Ectodermal cell (in vitro differentiated cells): ENCODE measurements around the gene CHRNA9.

Source experiments
- H3K27ac ChIP-seq: 2 replicates; pipeline ENCODE4 v1.7.0; 2013; ENCODE audit warnings: mild to moderate bottlenecking, low read depth, low read length; ENCODE audit not compliant: insufficient read depth, poor library complexity, severe bottlenecking
- H3K27me3 ChIP-seq: 2 replicates; pipeline ENCODE4 v1.7.0; 2013; ENCODE audit warnings: mild to moderate bottlenecking, low read length; ENCODE audit not compliant: insufficient read depth, control insufficient read depth, poor library complexity, severe bottlenecking
- H3K36me3 ChIP-seq: one replicate; pipeline ENCODE4 v1.7.0; 2013; ENCODE audit warnings: low read length; ENCODE audit not compliant: control insufficient read depth, insufficient read depth
- H3K4me1 ChIP-seq: one replicate; pipeline ENCODE4 v1.7.0; 2013; ENCODE audit warnings: low read length; ENCODE audit not compliant: control insufficient read depth, insufficient read depth
- H3K4me3 ChIP-seq: 2 replicates; pipeline ENCODE4 v1.7.0; 2013; ENCODE audit warnings: low read depth, low read length, control low read depth; ENCODE audit not compliant: insufficient read depth
- H3K9me3 ChIP-seq: 2 replicates; pipeline ENCODE4 v1.7.0; 2013; ENCODE audit warnings: mild to moderate bottlenecking, low read length, moderate library complexity; ENCODE audit not compliant: control insufficient read depth
- WGBS, 2 experiments: methylation state at CpG; one replicate each; pipeline ENCODE4 v1.1.7; 2013; ENCODE audit warnings: missing lambda C conversion rate in 2 of 2; 5-methylcytosine and 5-hydroxymethylcytosine counted together

Gene CHRNA9

GRCh38 chr4:40337051-40337450, 1.9 kb downstream of the CHRNA9 start:
- H3K27ac ChIP-seq: no peak overlapping the region
- WGBS, 2 experiments: 95 to 96% methylated on average over 8 to 9 of the region's 9 CpGs
- no peaks in the 10 kb centered on the region for H3K27me3 ChIP-seq
- no peaks in the 10 kb centered on the region for H3K9me3 ChIP-seq
- H3K4me3 ChIP-seq: no peak overlapping the region
- H3K36me3 ChIP-seq: no peaks in the 10 kb centered on the region
- peaks cover 12% of the 10 kb centered on the region for H3K4me1 ChIP-seq

- H3K4me3 ChIP-seq: no peak overlapping the region
- no peaks in the 10 kb centered on the region for H3K9me3 ChIP-seq
- WGBS, 2 experiments: 95 to 96% methylated on average over 2 of the region's 2 CpGs
- H3K36me3 ChIP-seq: no peaks in the 10 kb centered on the region
- no peaks in the 10 kb centered on the region for H3K27me3 ChIP-seq
- H3K27ac ChIP-seq: no peak overlapping the region
- H3K4me1 ChIP-seq: peaks cover 12% of the 10 kb centered on the region
Observed at GRCh38 chr4:40337523-40337922, 2.4 kb downstream of the CHRNA9 start.

GRCh38 chr4:40340030-40340429, 4.9 kb downstream of the CHRNA9 start:
- no peak overlapping the region for H3K27ac ChIP-seq
- peaks cover 5% of the 10 kb centered on the region for H3K4me1 ChIP-seq
- no peak overlapping the region for H3K4me3 ChIP-seq
- H3K27me3 ChIP-seq: no peaks in the 10 kb centered on the region
- no peaks in the 10 kb centered on the region for H3K36me3 ChIP-seq
- no peaks in the 10 kb centered on the region for H3K9me3 ChIP-seq

- H3K27me3 ChIP-seq: no peaks in the 10 kb centered on the region
- H3K27ac ChIP-seq: no peak overlapping the region
- no peaks in the 10 kb centered on the region for H3K36me3 ChIP-seq
- no peaks in the 10 kb centered on the region for H3K4me1 ChIP-seq
- no peak overlapping the region for H3K4me3 ChIP-seq
- WGBS, 2 experiments: 96% methylated on average over 2 of the region's 3 CpGs
- H3K9me3 ChIP-seq: no peaks in the 10 kb centered on the region
Observed at GRCh38 chr4:40347472-40347871, 12.3 kb downstream of the CHRNA9 start.

GRCh38 chr4:40348000-40348399, 12.9 kb downstream of the CHRNA9 start:
- no peaks in the 10 kb centered on the region for H3K36me3 ChIP-seq
- no peaks in the 10 kb centered on the region for H3K4me1 ChIP-seq
- no peaks in the 10 kb centered on the region for H3K9me3 ChIP-seq
- no peak overlapping the region for H3K27ac ChIP-seq
- H3K4me3 ChIP-seq: no peak overlapping the region
- no peaks in the 10 kb centered on the region for H3K27me3 ChIP-seq
- 93 to 96% methylated on average over 1 of the region's 2 CpGs for WGBS, 2 experiments

- Histone ChIP-seq H3K9me3 (no peaks in the 10 kb centered on the region), H3K4me3 (no peak overlapping the region), H3K36me3 (no peaks in the 10 kb centered on the region), H3K27ac (no peak overlapping the region), H3K4me1 (no peaks in the 10 kb centered on the region), H3K27me3 (no peaks in the 10 kb centered on the region)
- WGBS, 2 experiments: 93 to 98% methylated on average over 5 of the region's 5 CpGs
Observed at GRCh38 chr4:40349561-40350198, 14.5 kb downstream of the CHRNA9 start.

- Histone ChIP-seq H3K4me3 (no peak overlapping the region), H3K9me3 (no peaks in the 10 kb centered on the region), H3K27me3 (no peaks in the 10 kb centered on the region), H3K36me3 (no peaks in the 10 kb centered on the region), H3K27ac (no peak overlapping the region), H3K4me1 (no peaks in the 10 kb centered on the region)
- 90 to 96% methylated on average over 4 of the region's 4 CpGs for WGBS, 2 experiments
Observed at GRCh38 chr4:40350627-40351227, 15.6 kb downstream of the CHRNA9 start.

- H3K4me1 ChIP-seq: no peaks in the 10 kb centered on the region
- H3K27me3 ChIP-seq: no peaks in the 10 kb centered on the region
- WGBS, 2 experiments: 94% methylated on average over 11 of the region's 11 CpGs
- H3K4me3 ChIP-seq: no peak overlapping the region
- H3K36me3 ChIP-seq: no peaks in the 10 kb centered on the region
- H3K9me3 ChIP-seq: no peaks in the 10 kb centered on the region
- no peak overlapping the region for H3K27ac ChIP-seq
Observed at GRCh38 chr4:40354158-40354557, 19.0 kb downstream of the CHRNA9 start.

GRCh38 chr4:40355131-40355530, 20.0 kb downstream of the CHRNA9 start:
- Histone ChIP-seq H3K36me3 (no peaks in the 10 kb centered on the region), H3K4me3 (no peak overlapping the region), H3K9me3 (no peaks in the 10 kb centered on the region), H3K4me1 (no peaks in the 10 kb centered on the region), H3K27me3 (no peaks in the 10 kb centered on the region), H3K27ac (no peak overlapping the region)
- 76 to 80% methylated on average over 5 of the region's 5 CpGs for WGBS, 2 experiments

GRCh38 chr4:40357738-40358137, 22.6 kb downstream of the CHRNA9 start:
- Histone ChIP-seq H3K4me3 (no peak overlapping the region), H3K27ac (no peak overlapping the region), H3K9me3 (no peaks in the 10 kb centered on the region), H3K27me3 (no peaks in the 10 kb centered on the region), H3K36me3 (no peaks in the 10 kb centered on the region), H3K4me1 (no peaks in the 10 kb centered on the region)
- 97% methylated on average over 3 to 4 of the region's 5 CpGs for WGBS, 2 experiments
